Suppressor macrophage treated with lipopolysaccharide for 1 hour (primary cell): ENCODE results near the gene ARPP21.
"Not testable (repeated sequence)": the region's sequence is repeated elsewhere in the genome, so short reads cannot be mapped to it uniquely, and the experiment has no call there.

Source experiments
- DNase-seq, 3 donors: peaks; one replicate each; pipeline ENCODE4 v3.0.0-alpha.2; 2020 to 2022

The ARPP21 gene

GRCh38 chr3:35782355-35782754, 143.0 kb downstream of the ARPP21 start:
- DNase-seq, result no peak

DNA sequence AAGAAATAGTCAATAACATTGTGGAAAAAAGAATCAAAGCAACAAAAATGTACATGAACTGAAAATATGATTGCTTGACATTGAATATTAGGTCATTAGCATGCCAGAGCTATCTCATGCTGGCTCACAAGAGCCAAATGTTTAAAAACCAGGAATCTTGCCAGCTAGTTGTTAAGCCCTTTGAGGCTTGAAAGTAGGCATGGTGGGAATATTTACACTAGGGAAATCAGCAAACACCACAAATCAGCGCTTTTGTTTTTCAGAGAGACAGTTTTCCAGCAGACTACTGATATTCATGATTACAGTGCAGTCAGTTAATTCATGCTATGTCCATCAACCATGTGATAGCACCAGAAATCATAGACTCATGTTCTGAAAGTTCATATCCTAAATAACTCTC, 144.8 kb downstream of the ARPP21 start:
- DNase-seq, result no peak

DNA sequence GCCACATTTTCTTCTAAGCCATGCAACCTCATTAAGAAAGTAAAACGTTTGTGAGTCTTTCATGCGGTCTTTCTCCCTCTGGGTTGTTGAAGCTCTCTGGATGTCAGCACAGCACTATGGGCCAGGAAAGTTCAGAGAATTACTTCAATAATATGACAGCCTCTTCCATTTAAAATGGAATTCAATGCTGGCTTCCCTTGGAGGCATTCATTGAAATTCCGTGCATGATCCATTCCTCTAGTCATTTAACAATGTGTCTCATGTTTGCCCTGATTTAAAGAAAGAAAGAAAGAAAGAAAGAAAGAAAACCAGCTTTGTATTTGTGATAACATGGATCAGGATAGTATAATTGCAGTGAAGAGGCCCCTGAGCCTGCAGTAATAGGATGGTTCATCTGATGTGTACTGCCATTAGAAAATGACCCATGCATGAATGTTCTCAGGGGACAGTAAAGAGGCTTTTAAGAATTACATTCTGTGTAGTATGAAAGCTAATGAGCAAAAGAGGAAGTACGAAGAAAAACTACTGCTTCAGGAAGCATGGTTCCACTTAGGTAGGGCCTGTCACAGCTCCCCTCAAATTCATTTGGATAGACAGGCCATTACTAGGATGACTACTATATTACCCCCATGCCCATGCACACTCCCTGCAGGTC, 146.0 kb downstream of the ARPP21 start:
- no peak for DNase-seq

DNA sequence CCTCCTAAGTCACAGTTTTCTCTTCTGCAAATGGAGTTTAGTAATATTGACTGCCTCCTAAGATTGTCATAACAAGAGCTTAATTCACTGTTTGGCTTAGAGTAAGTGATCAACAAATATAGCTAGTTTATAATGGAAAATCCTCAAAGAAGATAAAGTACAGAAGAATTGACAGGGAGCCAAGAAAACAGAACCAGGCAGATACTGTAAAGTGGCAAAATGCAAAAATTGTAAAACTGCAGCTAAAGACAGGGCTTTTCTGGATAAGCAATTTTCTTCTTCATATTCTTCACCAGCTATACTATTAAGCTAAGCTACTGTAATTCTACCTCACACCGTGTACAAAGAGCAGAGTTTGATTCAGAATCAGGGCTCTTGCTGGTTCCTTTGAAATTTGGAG, 148.6 kb downstream of the ARPP21 start:
- no peak for DNase-seq

DNA sequence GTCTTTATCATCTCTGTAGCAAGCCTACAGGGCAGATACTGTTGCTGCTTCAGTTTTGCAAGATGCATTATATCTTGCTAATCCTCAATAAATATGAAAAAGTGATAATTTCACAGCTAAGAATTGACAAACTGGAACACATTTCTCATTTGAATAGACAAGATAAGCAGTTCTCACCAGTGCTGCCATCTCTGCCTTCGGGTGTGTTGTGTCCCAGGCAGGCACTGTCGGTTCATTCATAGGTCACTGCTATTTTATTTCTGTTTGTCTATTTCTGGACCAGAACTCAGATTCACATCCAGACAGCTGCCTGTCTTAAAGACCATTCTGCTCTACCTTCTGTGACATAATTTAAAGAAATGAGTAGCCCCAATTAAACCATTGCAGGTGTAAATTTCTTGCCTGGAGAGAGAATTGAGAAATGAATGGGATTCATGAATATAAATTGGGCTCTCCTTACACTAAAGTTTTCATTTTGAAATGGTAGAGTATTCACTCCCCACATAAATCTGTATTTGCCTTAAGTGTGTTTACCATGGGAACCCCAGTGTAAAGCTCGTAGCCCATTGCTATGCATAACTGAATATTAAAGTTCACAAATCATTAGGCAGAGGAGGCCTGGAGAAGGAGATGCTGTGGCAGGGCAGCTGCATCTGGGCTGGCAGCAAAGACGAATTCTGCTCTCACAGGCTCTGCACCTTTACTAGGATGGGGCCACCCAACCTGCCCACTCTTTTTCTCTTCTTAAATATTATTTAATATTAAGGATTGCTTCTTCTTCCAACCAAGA, 149.9 kb downstream of the ARPP21 start:
- DNase-seq, result no peak

DNA sequence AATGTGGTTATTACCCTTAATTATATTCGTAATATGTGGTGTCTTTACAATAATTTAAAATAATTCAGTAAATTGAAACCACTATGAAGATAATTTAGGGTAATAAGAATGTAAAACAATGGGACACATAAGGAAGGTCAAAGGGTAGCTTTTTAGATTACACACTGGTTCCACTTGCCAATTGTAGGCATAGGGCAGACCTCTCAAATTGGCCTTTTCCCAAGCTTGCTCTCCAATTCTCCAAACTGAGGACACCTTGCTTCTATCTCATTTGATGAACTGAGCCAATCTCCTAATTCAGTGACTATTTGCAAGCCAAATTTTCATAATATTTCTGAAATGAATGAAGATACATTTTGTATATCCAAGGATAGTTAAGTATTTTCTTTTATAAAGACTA, 151.4 kb downstream of the ARPP21 start:
- DNase-seq, result no peak

DNA sequence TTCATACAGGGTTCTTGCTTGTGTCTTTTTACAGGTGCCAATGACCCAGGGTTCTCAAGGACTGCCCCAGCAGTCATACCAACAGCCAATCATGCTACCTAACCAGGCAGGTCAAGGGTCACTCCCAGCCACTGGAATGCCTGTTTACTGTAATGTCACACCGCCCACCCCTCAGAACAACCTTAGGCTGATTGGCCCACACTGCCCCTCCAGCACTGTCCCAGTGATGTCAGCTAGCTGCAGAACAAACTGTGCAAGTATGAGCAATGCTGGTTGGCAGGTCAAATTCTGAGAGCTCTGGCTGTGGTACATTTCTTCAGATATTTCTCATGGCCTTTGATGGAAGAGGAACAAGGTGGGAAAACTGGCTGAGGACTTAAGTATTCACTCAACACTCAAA, 154.3 kb downstream of the ARPP21 start:
- no peak for DNase-seq

GRCh38 chr3:35800960-35801459, 161.7 kb downstream of the ARPP21 start:
- DNase-seq, result no peak

DNA sequence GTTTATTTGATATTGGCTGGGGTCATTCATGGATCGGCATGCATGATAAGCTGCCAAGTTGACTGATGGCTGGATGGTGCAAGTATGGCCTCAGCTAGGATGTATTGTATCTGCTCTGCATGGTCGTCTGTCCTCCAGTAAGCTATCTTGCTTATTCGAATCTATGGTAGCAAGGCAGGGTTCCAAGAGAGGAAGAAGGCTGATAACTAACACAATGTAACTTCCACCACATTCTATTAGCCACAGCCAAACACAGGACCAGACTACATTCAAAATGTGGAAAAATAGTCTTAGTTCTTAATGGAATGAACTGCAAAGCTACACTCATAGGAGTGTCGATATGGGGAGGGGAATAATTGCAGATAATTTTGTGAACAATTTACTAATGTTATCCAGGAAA, 175.2 kb downstream of the ARPP21 start:
- DNase-seq, result no peak

- DNase-seq, result not testable (repeated sequence)
Measured at GRCh38 chr3:35815796-35816195, 176.5 kb downstream of the ARPP21 start.

DNA sequence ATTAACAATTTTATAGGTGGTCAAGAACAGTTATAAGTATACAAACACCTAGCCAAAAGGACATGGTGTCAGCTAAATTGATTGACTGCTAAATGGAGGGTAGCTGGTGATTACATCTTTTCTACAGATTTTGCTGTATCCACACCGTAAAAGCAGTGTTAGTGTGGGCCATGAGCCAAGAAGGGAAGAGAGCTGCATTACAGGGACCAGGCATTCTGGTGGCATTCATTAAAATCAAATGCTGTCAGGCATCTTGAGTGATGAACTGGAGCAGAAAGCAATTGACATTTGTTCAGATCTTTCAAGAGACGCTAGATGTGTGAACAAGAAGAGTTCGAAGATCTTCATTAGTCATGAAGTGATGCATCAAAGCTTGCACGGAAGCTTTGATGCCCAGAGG, 177.9 kb downstream of the ARPP21 start:
- no peak for DNase-seq

DNA sequence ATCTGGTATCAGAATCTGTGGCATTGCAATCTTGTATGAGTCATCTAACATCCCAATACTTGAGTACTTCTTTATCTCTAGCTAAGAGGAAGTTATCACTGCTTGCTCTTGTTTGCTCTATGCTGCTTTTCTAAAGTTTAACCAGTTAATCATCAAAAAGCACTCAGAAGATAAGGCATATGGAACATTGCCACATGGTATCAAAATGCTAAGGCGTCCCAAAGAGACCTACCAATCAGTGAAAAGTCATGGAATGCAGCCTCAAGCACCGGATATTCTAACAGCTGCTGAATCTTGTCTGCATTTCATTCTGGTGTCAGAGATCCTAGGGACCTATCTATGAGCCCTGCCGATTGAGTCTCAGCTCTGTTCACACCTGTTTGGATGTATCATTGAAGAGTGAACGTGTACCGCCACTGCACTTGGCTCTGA, 192.8 kb downstream of the ARPP21 start:
- no peak for DNase-seq
